HepG2 (cell line): ENCODE results near the gene EEF1AKMT1. TPM values are rescaled to one million over a fixed set of nuclear protein-coding genes. Genes with fewer than 3 reads are reported as not detected.
"Not testable (repeated sequence)": the region's sequence is repeated elsewhere in the genome, so short reads cannot be mapped to it uniquely, and the experiment has no call there.

Source experiments
- ATAC-seq: fragments of 200-7000 bp; cut with Tn5 transposase; 3 replicates; pipeline ENCODE4 v1.9.1; 2020; ENCODE audit warnings: mild to moderate bottlenecking, moderate library complexity
- BruUV-seq: library from RNA; stranded (reverse); fragments of 400-500 nt; replicated peaks from 2 replicates; lab custom pipeline; 2021; lab: Mats Ljungman, UMichigan
- CTCF ChIA-PET: fragments of 300-600 bp; formaldehyde crosslinking; extraction: SDS; loops from one replicate; lab custom pipeline; 2021; ENCODE audit warnings: low total read pairs, inconsistent platforms, low intra/inter-chr PET ratio; lab: Yijun Ruan, JAX
- POLR2A ChIA-PET: fragments of 350-600 bp; sonication (Branson Sonifier 250); formaldehyde crosslinking; loops from one replicate; lab custom pipeline; 2020; ENCODE audit warnings: antibody characterized with exemption, inconsistent platforms; lab: Yijun Ruan, JAX
- DNase-seq: peaks from one replicate; pipeline ENCODE4 v3.0.0-alpha.2; 2015; ENCODE audit warnings: low spot score
- FAIRE-seq: peaks from 3 replicates; lab custom pipeline; 2011; peaks lifted over from hg19 to GRCh38; lab: Jason Lieb, UNC
- H2AFZ ChIP-seq: one replicate; pipeline ENCODE4 v1.6.1; 2011; ENCODE audit warnings: low read length, inconsistent platforms
- H3K27ac ChIP-seq: fragments of 300-600 bp; 3 replicates; pipeline ENCODE4 v1.8.0; 2011; ENCODE audit warnings: mixed run types, mild to moderate bottlenecking, mixed read lengths, low read length, inconsistent platforms; ENCODE audit not compliant: insufficient read depth; ENCODE audit errors: extremely low read length
- H3K27me3 ChIP-seq, 2 experiments: fragments of 200-600 bp in 1 of 2; 2 replicates in 1 of 2; 3 replicates in 1 of 2; pipeline versions ENCODE4 v1.6.0 to v1.8.0; 2011; ENCODE audit warnings: low read length in 2 of 2, mild to moderate bottlenecking in 2 of 2, moderate library complexity in 2 of 2, inconsistent platforms in 1 of 2; ENCODE audit not compliant: insufficient read depth in 2 of 2, control insufficient read depth in 1 of 2
- H3K36me3 ChIP-seq, 2 experiments: fragments of 200-600 bp in 1 of 2; replicated peaks in 1 of 2; 2 replicates in 1 of 2; 3 replicates in 1 of 2; pipeline versions ENCODE4 v1.5.1 to v1.8.0; 2011; ENCODE audit warnings: low read length in 2 of 2, inconsistent platforms in 1 of 2; ENCODE audit not compliant: insufficient read depth in 2 of 2, control insufficient read depth in 1 of 2
- H3K4me1 ChIP-seq: 2 replicates; pipeline ENCODE4 v1.5.1; 2012; ENCODE audit warnings: low read length, inconsistent platforms; ENCODE audit not compliant: insufficient read depth
- H3K4me2 ChIP-seq: 2 replicates; pipeline ENCODE4 v1.6.0; 2011; ENCODE audit warnings: low read depth, low read length, inconsistent platforms
- H3K4me3 ChIP-seq, 3 experiments: fragments of 200-600 bp in 1 of 3; sonication (generic), shearing (Covaris generic) in 1 of 3; replicated peaks in 1 of 3; 2 replicates each; pipeline ENCODE4 v1.5.1; 2011 to 2016; ENCODE audit warnings: low read length in 3 of 3, inconsistent platforms in 2 of 3, low read depth in 2 of 3, mild to moderate bottlenecking in 2 of 3, control low read depth in 1 of 3, mixed read lengths in 1 of 3; ENCODE audit not compliant: insufficient read depth in 1 of 3
- H3K79me2 ChIP-seq: one replicate; pipeline ENCODE4 v1.6.1; 2011; ENCODE audit warnings: low read length, inconsistent platforms; ENCODE audit not compliant: insufficient read depth
- H3K9ac ChIP-seq: 2 replicates; pipeline ENCODE4 v1.6.0; 2011; ENCODE audit warnings: mild to moderate bottlenecking, low read depth, low read length, inconsistent platforms; ENCODE audit not compliant: insufficient read depth
- H3K9me3 ChIP-seq: 2 replicates; pipeline ENCODE4 v1.5.1; 2012; ENCODE audit warnings: mild to moderate bottlenecking, low read length
- H4K20me1 ChIP-seq: 2 replicates; pipeline ENCODE4 v1.6.0; 2011; ENCODE audit warnings: inconsistent platforms, mild to moderate bottlenecking, low read length, moderate library complexity; ENCODE audit not compliant: insufficient read depth
- KLF12 ChIP-seq: sonication (generic); formaldehyde crosslinking; IDR thresholded peaks from 2 replicates; pipeline ENCODE4 v1.4.0; 2020; ENCODE audit warnings: missing genetic modification reagents, borderline replicate concordance
- SRF ChIP-seq: IDR thresholded peaks from 2 replicates; pipeline ENCODE4 v1.6.1; 2011; ENCODE audit warnings: mild to moderate bottlenecking, low read depth, low read length, moderate library complexity
- ZBTB8A ChIP-seq: sonication (generic); formaldehyde crosslinking; IDR thresholded peaks from 2 replicates; pipeline ENCODE4 v1.4.0; 2020; ENCODE audit warnings: mild to moderate bottlenecking, low read depth, missing genetic modification reagents, borderline replicate concordance
- ZFP1 ChIP-seq: IDR thresholded peaks from 2 replicates; pipeline ENCODE4 v1.6.1; 2016
- ZNF30 ChIP-seq: sonication (generic); formaldehyde crosslinking; IDR thresholded peaks from 2 replicates; pipeline ENCODE4 v1.5.0; 2020; ENCODE audit warnings: mild to moderate bottlenecking, missing genetic modification reagents
- WGBS: methylation state at CpG from one replicate; pipeline ENCODE4 v1.1.6; 2017; ENCODE audit warnings: low lambda C conversion rate; 5-methylcytosine and 5-hydroxymethylcytosine counted together
- in situ Hi-C: cut with HindIII; loops from 2 replicates; pipeline ENCODE4 v1.10.0; 2017; ENCODE audit warnings: low pct_unique_long_range_greater_than_20kb; ENCODE audit not compliant: extremely low pct_ligation_motif_present
- intact Hi-C: fragments of 100-400 bp; cut with micrococcal nuclease; formaldehyde crosslinking; loops from one replicate; pipeline ENCODE4 v1.10.0; 2022; ENCODE audit not compliant: unreplicated experiment
- polyA plus RNA-seq, 8 experiments: library from polyadenylated mRNA; depleted of rRNA in 3 of 8; stranded (reverse) in 7 of 8; unstranded in 1 of 8; fragments of >200 nt; fragmentation: Illumina TruSeq in 4 of 8; extraction: Trizol in 4 of 8; gene quantifications; 2 replicates each; pipeline versions ENCODE4 v1.2.1 to v1.2.3, GENCODE V29; 2011 to 2016; ENCODE audit warnings: low read depth in 4 of 8, missing spikeins in 1 of 8, mixed read lengths in 1 of 8; ENCODE audit not compliant: insufficient read depth in 1 of 8
- total RNA-seq, 5 experiments: library from RNA; depleted of rRNA; stranded (reverse); fragments of >200 nt; fragmentation: Illumina TruSeq; extraction: Trizol; gene quantifications; 2 replicates each; pipeline ENCODE4 v1.2.3, GENCODE V29; 2016; ENCODE audit warnings: low read depth in 1 of 5
- TF ChIP-seq, protein P1 (sequence below): sonication (generic); formaldehyde crosslinking; IDR thresholded peaks from 2 replicates; pipeline ENCODE4 v1.9.0; 2021; ENCODE audit warnings: missing genetic modification reagents, mild to moderate bottlenecking, borderline replicate concordance

EEF1AKMT1 gene
- total and polyA plus RNA-seq, 2 of the 13 experiments (the other 11 are each of a cell fraction or from before 2014, with no cell fraction given) = 6.0 to 16.1 TPM

- Histone ChIP-seq H3K4me1 (no peaks in the 10 kb centered on the region), H3K4me3 (no peak overlapping the region), H3K9ac (no peak overlapping the region), H4K20me1 (no peaks in the 10 kb centered on the region), H3K9me3 (peaks cover 39% of the 10 kb centered on the region), H3K27ac (no peak overlapping the region), H2AFZ (no peak overlapping the region), H3K27me3 (no peaks in the 10 kb centered on the region), H3K36me3 (no peaks in the 10 kb centered on the region; a peak in 1 of 5 replicates), H3K79me2 (no peaks in the 10 kb centered on the region), H3K4me2 (no peak overlapping the region)
- no peak for ATAC-seq
- CTCF ChIA-PET = no interaction called here
- no peak for DNase-seq
- FAIRE-seq = no peak
- intact Hi-C loops (no loop called here), in situ Hi-C loops (no loop called here)
- no TSS peak for BruUV-seq
- no peak for TF ChIP-seq ZNF30 (CRISPR knock-in tag)
- TF ChIP-seq SRF = no peak
- no peak for TF ChIP-seq KLF12 (CRISPR knock-in tag)
- no peak for TF ChIP-seq ZBTB8A
- POLR2A ChIA-PET = no interaction called here
These were observed 19.8 kb downstream of the EEF1AKMT1 start for GRCh38 chr13:20754009-20754408.

GRCh38 chr13:20749377-20749776 is 24.4 kb downstream of the EEF1AKMT1 start:
- H3K9ac ChIP-seq = no peak overlapping the region
- no peak for DNase-seq
- 88% methylated on average over 1 of the region's 1 CpG for WGBS
- no peaks in the 10 kb centered on the region for H4K20me1 ChIP-seq
- no TSS peak for BruUV-seq
- intact Hi-C loops = no loop called here
- H2AFZ ChIP-seq = no peak overlapping the region
- POLR2A ChIA-PET = no interaction called here
- H3K4me3 ChIP-seq = no peak overlapping the region
- FAIRE-seq = no peak
- no peak overlapping the region for H3K27ac ChIP-seq
- H3K79me2 ChIP-seq = no peaks in the 10 kb centered on the region
- no peak for ATAC-seq
- CTCF ChIA-PET = no interaction called here
- in situ Hi-C loops = no loop called here
- no peaks in the 10 kb centered on the region; a peak in 1 of 5 replicates for H3K36me3 ChIP-seq
- TF ChIP-seq ZFP1 (CRISPR knock-in tag) = peak; percentile 97
- TF ChIP-seq, protein P1, sequence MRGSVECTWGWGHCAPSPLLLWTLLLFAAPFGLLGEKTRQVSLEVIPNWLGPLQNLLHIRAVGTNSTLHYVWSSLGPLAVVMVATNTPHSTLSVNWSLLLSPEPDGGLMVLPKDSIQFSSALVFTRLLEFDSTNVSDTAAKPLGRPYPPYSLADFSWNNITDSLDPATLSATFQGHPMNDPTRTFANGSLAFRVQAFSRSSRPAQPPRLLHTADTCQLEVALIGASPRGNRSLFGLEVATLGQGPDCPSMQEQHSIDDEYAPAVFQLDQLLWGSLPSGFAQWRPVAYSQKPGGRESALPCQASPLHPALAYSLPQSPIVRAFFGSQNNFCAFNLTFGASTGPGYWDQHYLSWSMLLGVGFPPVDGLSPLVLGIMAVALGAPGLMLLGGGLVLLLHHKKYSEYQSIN (CRISPR knock-in tag) = no peak
- TF ChIP-seq, all 625 proteins: peak for 1
- Histone ChIP-seq H3K9me3 (peaks cover 34% of the 10 kb centered on the region), H3K4me1 (no peaks in the 10 kb centered on the region), H3K27me3 (no peaks in the 10 kb centered on the region), H3K4me2 (no peak overlapping the region)

GRCh38 chr13:20743830-20744404 is 29.8 kb downstream of the EEF1AKMT1 start:
- H2AFZ ChIP-seq, H4K20me1 ChIP-seq, in situ Hi-C loops, H3K9me3 ChIP-seq, H3K4me1 ChIP-seq, H3K4me3 ChIP-seq, H3K27me3 ChIP-seq, H3K9ac ChIP-seq, ATAC-seq, BruUV-seq, H3K79me2 ChIP-seq, H3K36me3 ChIP-seq, DNase-seq, CTCF ChIA-PET, H3K4me2 ChIP-seq, H3K27ac ChIP-seq, FAIRE-seq, intact Hi-C loops, POLR2A ChIA-PET: not testable (repeated sequence)
- 98% methylated on average over 4 of the region's 4 CpGs for WGBS
